Measurements from ENCODE around the gene HYAL3.
"Not testable (repeated sequence)": the region's sequence is repeated elsewhere in the genome, so short reads cannot be mapped to it uniquely, and the experiment has no call there.

The HYAL3 gene

GRCh38 chr3:50268703-50269451 lies 30.3 kb downstream of the HYAL3 start, which contains the start of gene SEMA3B:
SEMA3B (plus strand) TSS chr3:50269147; CDS start chr3:50269241, 94 bp downstream.
- peak; percentile 89 for DNase-seq

DNA sequence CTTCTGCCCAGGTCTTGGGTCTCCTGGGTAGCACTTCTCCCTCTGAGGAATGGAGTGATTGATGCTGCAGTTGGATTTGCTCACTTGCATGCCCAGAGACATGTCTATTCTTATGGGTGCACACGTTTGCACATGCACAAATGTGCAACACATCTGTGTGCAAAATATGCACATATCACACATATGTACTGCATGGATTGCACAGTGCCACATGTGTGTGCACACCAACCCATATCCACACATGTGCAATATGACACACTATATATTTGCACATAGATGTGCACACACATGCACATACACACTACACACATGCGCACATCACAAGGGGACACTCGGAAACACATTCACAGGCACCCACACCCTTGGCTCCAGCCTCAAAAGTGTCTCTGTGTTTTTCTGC lies 30.9 kb downstream of the HYAL3 start:
- no peak for DNase-seq

DNA sequence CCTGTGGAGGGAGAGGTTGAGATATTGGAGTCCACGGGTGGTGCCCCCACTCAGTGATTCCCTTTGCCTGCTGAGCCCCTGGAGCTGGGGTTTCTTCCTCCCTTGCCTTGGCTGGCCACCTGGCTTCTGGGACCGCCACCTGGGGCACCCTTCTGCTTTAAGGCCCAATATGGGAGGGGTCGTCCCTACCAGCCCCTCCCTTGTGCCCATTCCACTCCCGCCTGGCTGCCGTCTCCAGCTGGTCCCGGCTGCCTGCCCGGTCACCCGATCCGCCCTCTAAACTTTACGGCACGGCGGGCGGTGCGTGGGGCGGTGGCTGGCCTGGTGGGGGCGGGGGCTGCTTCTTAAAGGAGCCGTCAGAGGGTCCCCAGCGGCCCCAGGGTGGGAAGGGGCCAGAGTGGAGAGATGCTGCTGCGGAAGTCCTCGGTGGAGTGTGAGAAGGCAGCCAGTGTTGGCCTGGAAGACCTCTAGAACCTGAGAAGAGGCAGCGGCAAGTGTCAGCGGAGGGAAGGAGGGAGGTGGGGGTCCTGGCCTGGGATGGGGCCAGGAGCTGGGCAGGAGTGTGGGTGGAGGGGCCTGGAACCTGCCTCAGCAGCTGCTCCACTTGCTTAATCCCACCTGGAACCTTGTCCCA lies 31.8 kb downstream of the HYAL3 start:
- DNase-seq, result no peak

DNA sequence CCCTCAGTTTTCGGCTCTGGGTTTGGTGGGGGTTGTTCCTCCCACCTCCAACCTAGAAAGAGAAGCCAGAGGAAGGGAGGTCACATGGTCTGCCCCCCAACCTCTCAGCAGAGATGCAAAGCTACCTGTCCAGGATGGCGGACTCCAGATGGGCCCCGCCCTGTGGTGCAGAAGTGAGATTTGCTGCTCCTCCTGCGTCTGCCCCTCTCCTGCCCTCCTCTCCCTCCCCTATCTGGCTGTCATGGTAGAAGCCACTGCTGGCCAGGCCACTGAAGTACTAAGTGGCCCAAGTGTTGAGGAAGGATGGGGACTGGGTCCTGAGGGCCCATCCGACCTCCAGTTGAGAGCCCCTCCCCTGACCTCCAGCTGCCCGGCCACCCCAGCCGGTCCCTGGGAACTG lies 32.4 kb downstream of the HYAL3 start:
- no peak for DNase-seq

GRCh38 chr3:50266017-50266416 lies 33.2 kb downstream of the HYAL3 start:
- DNase-seq, result no peak

DNA sequence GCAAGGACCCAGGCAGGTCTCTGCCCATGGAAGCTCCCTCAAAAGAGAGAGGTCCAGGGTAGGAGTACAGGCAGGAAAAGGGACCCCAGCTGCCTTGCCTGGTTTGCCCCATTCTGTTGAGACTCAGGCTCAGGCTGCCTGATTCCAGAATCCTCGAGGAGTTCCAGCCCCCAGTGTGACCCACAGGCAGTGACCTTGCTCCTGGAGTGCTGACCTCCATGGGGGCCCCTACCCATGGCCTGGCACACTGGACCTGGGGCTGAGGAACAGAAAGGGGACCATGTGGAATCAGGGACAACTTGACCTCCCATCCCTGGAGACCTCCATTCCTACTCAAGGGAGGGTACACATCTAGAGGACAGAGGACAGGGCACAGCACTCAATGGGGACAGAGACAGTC lies 33.6 kb downstream of the HYAL3 start:
- no peak for DNase-seq

GRCh38 chr3:50264964-50265485 lies 34.2 kb downstream of the HYAL3 start:
- no peak for DNase-seq

GRCh38 chr3:50264383-50264963 lies 34.7 kb downstream of the HYAL3 start:
- peak; percentile 98 for DNase-seq

GRCh38 chr3:50263478-50264382 lies 35.5 kb downstream of the HYAL3 start:
- DNase-seq, result no peak

DNA sequence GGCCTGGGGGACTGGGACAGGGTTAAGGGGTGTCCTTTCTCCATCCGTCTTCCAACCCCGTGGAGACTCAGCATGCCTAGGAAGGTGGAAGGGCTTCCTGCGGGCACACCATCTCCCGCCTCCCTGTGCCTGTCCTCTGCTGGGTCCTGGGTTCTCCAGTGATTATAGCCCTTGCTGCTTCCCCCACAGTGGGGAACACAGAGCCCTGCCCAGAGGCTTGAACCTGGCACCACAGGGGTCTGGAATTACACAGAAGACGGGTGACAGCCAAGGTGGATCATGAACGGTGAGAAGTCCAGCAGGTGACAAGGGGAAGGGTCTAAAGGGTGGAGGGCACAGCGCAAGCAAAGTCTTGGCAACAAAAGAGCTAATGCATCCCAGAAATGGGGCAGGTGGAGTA lies 36.4 kb downstream of the HYAL3 start:
- DNase-seq, result no peak

- DNase-seq, result not testable (repeated sequence)
Observed at GRCh38 chr3:50262200-50262599, 37.0 kb downstream of the HYAL3 start.

DNA sequence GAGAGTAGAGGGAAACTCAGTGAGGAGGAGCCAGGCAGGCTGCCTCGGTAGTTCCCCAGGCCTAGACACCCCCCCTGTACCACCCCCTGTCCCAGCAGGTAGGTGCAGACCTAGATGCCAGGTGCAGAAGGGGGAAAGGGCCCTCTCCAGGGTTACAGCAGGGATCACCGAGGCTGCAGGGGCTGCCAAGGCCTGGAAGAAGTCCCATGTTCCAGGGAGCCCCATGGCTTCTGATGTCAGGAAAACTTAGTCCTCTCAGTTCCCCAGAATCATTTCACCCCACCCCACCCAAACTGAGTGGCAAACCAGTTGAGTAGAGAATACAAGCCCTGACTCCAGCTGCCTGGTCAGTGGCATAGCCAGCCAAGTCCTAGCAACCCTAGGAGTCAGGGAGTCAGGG lies 37.7 kb downstream of the HYAL3 start:
- no peak for DNase-seq

- no peak for DNase-seq
Observed at GRCh38 chr3:50260942-50261441, 38.2 kb downstream of the HYAL3 start.

- DNase-seq, result peak; percentile 91
Observed at GRCh38 chr3:50260027-50260941, 38.9 kb downstream of the HYAL3 start.

DNA sequence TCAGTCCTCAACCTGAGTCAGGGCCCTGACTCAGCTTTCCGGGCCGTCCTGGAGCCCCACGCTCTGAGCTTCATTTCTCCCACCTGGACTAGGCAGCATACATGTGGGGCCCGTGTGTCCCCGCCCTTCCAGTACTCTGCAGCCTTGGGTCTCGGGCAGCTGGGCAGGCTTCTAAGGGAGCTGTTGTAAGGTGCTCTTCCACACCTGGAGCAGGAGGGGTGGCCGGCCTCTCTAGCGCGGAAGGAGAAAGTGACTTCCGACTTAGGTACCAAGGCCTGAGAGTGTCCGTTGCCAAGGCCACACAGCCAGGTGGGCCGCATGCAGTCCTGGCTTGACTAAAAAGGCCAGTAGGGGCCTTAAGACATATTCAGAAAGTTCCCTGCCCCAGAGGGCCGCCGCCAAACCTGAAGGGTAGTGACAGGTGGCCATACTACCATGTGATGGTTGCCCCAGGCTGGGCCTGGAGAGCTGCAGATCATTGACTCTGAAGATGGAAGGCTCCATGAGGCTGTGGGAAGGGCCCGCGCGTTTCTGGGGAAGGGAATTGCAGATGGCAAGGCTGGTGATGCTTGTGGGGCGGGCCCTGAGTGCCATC lies 39.7 kb downstream of the HYAL3 start:
- no peak for DNase-seq

- no peak for DNase-seq
Observed at GRCh38 chr3:50258979-50259378, 40.2 kb downstream of the HYAL3 start.

GRCh38 chr3:50258029-50258680 lies 41.0 kb downstream of the HYAL3 start:
- no peak for DNase-seq

DNA sequence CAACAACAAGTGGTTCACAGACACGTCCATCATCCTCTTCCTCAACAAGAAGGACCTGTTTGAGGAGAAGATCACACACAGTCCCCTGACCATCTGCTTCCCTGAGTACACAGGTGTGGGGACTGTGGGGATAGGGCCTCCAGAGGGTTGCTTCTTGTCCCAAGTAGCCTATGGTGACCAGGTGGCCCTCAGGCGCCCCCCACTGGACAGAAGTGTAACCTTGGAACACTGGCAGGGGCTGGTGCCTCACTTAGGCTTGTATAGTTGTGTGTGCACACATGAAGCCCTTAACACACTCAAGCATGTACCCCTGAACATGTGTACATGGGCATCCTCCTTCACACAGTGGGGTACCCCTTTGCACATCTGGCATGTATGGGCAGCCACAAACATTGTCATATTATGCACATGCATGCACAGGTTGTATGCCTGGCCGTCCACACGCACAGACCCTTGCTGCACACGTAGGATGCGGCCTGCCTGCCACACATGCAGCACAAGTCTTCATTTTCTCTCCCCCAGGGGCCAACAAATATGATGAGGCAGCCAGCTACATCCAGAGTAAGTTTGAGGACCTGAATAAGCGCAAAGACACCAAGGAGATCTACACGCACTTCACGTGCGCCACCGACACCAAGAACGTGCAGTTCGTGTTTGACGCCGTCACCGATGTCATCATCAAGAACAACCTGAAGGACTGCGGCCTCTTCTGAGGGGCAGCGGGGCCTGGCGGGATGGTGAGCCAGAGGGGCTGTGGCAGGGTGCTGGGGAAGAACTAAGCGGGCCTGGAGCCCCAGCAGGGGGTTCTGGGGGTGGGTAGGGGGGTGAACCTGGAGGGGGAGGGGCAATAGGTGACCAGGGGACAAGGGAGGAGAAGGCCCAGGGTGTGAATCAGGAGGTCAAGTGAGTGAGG lies 42.0 kb downstream of the HYAL3 start:
- DNase-seq, result no peak

- DNase-seq, result no peak
Observed at GRCh38 chr3:50255251-50255615, 44.0 kb downstream of the HYAL3 start.
